ENCODE measurements around the gene GCN1. TPM values are rescaled to one million over a fixed set of nuclear protein-coding genes. Genes with fewer than 3 reads are reported as not detected.

GCN1 gene
- total and polyA plus RNA-seq, 4 donors: 19.3 to 93.6 (median 53.1) TPM

GRCh38 chr12:120079411-120080400, 114.8 kb downstream of the GCN1 start:
- no peaks in the 10 kb centered on the region for H3K36me3 ChIP-seq (ENCODE audit: control insufficient read depth in 4 of 4, insufficient read depth in 4 of 4, low read length in 4 of 4)
- peak overlapping the region in 1 of 2 donors; percentile 52 for H3K27ac ChIP-seq (ENCODE audit: low read depth in 1 of 2, low read length in 1 of 2)
- ATAC-seq (ENCODE audit: insufficient read depth, low FRiP score): no peak
- H3K27me3 ChIP-seq (ENCODE audit: control insufficient read depth in 3 of 3, insufficient read depth in 3 of 3, low read length in 2 of 3): no peaks in the 10 kb centered on the region
- WGBS, 2 donors: 61 to 73% methylated on average over 9 of the region's 9 CpGs
- DNase-seq: no peak
- TF ChIP-seq, protein P1, sequence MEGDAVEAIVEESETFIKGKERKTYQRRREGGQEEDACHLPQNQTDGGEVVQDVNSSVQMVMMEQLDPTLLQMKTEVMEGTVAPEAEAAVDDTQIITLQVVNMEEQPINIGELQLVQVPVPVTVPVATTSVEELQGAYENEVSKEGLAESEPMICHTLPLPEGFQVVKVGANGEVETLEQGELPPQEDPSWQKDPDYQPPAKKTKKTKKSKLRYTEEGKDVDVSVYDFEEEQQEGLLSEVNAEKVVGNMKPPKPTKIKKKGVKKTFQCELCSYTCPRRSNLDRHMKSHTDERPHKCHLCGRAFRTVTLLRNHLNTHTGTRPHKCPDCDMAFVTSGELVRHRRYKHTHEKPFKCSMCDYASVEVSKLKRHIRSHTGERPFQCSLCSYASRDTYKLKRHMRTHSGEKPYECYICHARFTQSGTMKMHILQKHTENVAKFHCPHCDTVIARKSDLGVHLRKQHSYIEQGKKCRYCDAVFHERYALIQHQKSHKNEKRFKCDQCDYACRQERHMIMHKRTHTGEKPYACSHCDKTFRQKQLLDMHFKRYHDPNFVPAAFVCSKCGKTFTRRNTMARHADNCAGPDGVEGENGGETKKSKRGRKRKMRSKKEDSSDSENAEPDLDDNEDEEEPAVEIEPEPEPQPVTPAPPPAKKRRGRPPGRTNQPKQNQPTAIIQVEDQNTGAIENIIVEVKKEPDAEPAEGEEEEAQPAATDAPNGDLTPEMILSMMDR (IDR thresholded peaks at IDR 0.05; ENCODE audit: control extremely low read depth, extremely low read depth): no peak
- no peak overlapping the region for H3K9ac ChIP-seq (ENCODE audit: insufficient read depth in 1 of 2, low read length in 2 of 2)
- H3K4me1 ChIP-seq (ENCODE audit: control insufficient read depth in 5 of 5, insufficient read depth in 5 of 5, low read length in 5 of 5): peaks cover 0 to 8% (median 0%) of the 10 kb centered on the region in 5 donors
- no peak overlapping the region for H3K4me3 ChIP-seq
- H3K9me3 ChIP-seq (ENCODE audit: control insufficient read depth in 4 of 4, insufficient read depth in 3 of 4, low read length in 3 of 4): no peaks in the 10 kb centered on the region

DNA sequence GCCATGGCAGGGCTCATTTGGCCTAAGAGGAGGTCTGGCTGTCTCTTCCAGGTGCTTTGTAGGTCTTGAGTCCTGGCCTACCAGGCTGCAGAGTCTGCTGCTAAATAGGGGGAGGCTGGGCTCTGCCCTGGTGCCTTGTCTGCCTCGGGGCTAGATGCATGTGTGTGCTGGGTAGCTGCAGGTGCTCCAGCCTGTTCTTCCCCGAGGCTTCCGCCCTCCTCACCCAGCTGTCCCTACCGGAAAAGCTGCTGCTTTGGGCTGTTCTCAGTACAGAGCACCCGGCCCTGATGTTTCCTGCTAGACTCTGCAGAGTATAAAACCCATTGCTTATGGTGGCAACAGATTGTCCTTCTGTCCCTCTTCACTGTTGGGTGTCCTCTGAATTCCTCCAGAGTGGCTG, 115.6 kb downstream of the GCN1 start:
- H3K4me3 ChIP-seq: no peak overlapping the region
- H3K27me3 ChIP-seq (ENCODE audit: control insufficient read depth in 3 of 3, insufficient read depth in 3 of 3, low read length in 2 of 3): no peaks in the 10 kb centered on the region
- peak overlapping the region in 1 of 2 donors; percentile 52 for H3K27ac ChIP-seq (ENCODE audit: low read depth in 1 of 2, low read length in 1 of 2)
- TF ChIP-seq, protein P1 (IDR thresholded peaks at IDR 0.05; ENCODE audit: control extremely low read depth, extremely low read depth): no peak
- 45 to 66% methylated on average over 4 to 5 of the region's 5 CpGs for WGBS, 2 donors
- H3K9ac ChIP-seq (ENCODE audit: insufficient read depth in 1 of 2, low read length in 2 of 2): no peak overlapping the region
- H3K36me3 ChIP-seq (ENCODE audit: control insufficient read depth in 4 of 4, insufficient read depth in 4 of 4, low read length in 4 of 4): no peaks in the 10 kb centered on the region
- no peak for ATAC-seq (ENCODE audit: insufficient read depth, low FRiP score)
- H3K4me1 ChIP-seq (ENCODE audit: control insufficient read depth in 5 of 5, insufficient read depth in 5 of 5, low read length in 5 of 5): peaks cover 0 to 8% (median 0%) of the 10 kb centered on the region in 5 donors
- no peaks in the 10 kb centered on the region for H3K9me3 ChIP-seq (ENCODE audit: control insufficient read depth in 4 of 4, insufficient read depth in 3 of 4, low read length in 3 of 4)
- DNase-seq: no peak

DNA sequence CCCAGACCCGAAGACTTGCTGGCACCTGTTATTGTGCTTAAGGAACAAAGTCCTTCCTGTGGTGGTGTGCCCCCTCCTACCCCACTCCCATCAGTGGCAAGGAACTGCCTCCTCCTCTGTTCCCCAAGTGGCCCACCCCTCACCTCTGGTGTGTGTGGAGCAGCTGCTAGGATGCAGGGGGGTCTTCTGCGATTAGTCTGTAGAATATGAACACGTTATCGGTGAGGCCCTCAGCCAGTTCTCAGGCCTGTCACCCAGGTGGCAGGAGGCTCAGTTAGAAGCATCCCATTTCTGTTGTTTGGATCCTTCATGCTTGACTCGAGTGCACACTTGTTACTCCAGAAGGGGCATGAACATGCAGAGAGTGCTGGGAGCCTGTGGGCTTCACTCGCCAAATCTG, 117.3 kb downstream of the GCN1 start:
- TF ChIP-seq, protein P1 (IDR thresholded peaks at IDR 0.05; ENCODE audit: control extremely low read depth, extremely low read depth): no peak
- DNase-seq: no peak
- 93 to 94% methylated on average over 6 of the region's 6 CpGs for WGBS, 2 donors
- ATAC-seq (ENCODE audit: insufficient read depth, low FRiP score): no peak
- Histone ChIP-seq H3K9me3 (ENCODE audit: control insufficient read depth in 4 of 4, insufficient read depth in 3 of 4, low read length in 3 of 4) (no peaks in the 10 kb centered on the region), H3K9ac (ENCODE audit: insufficient read depth in 1 of 2, low read length in 2 of 2) (no peak overlapping the region), H3K4me1 (ENCODE audit: control insufficient read depth in 5 of 5, insufficient read depth in 5 of 5, low read length in 5 of 5) (peaks cover 0 to 8% (median 0%) of the 10 kb centered on the region in 5 donors), H3K27ac (ENCODE audit: low read depth in 1 of 2, low read length in 1 of 2) (no peak overlapping the region), H3K36me3 (ENCODE audit: control insufficient read depth in 4 of 4, insufficient read depth in 4 of 4, low read length in 4 of 4) (no peaks in the 10 kb centered on the region), H3K27me3 (ENCODE audit: control insufficient read depth in 3 of 3, insufficient read depth in 3 of 3, low read length in 2 of 3) (no peaks in the 10 kb centered on the region), H3K4me3 (no peak overlapping the region)

Small RNAs within 50 kb of the gene (small RNA-seq; reads per million reads assigned to genes)
- not detected for gene MIR4498 (ENCODE audit: low replicate concordance)

Other genes starting within 250 kb of the GCN1 start
- gene BICDL1, start 205.5 kb downstream of the GCN1 start, total RNA-seq: 10 to 100 TPM in 1 of 2 donors, 1 to 10 TPM in 1; 5.2 to 20.9 TPM
- gene BICDL1, start 205.5 kb downstream of the GCN1 start, polyA plus RNA-seq: 10 to 100 TPM in 1 of 2 donors, 1 to 10 TPM in 1; 6.4 to 23.7 TPM
- gene RAB35, start 78.0 kb downstream of the GCN1 start, total RNA-seq: 10 to 100 TPM; 22.1 to 51.8 TPM
- 10 to 100 TPM; 27.3 to 47.0 TPM for gene RAB35, start 78.0 kb downstream of the GCN1 start, polyA plus RNA-seq
- gene RPLP0, start 6.4 kb upstream of the GCN1 start, total RNA-seq: 1,000 to 10,000 TPM; 1,492 to 1,979 TPM
- gene RPLP0, start 6.4 kb upstream of the GCN1 start, polyA plus RNA-seq: 1,000 to 10,000 TPM; 2,934 to 3,190 TPM
- gene PXN, start 71.0 kb upstream of the GCN1 start, total RNA-seq: 100 to 1,000 TPM in 1 of 2 donors, 10 to 100 TPM in 1; 81.1 to 117 TPM
- gene PXN, start 71.0 kb upstream of the GCN1 start, polyA plus RNA-seq: 10 to 100 TPM; 81.3 to 100.0 TPM
- over 10,000 TPM in 1 of 2 donors, under 1 TPM in 1; under 0.01 to 10,045 TPM for gene RNU4-2, start 97.2 kb upstream of the GCN1 start, total RNA-seq
- not detected for gene RNU4-2, start 97.2 kb upstream of the GCN1 start, polyA plus RNA-seq
- 1,000 to 10,000 TPM in 1 of 2 donors, under 1 TPM in 1; under 0.01 to 2,200 TPM for gene RNU4-1, start 98.5 kb upstream of the GCN1 start, total RNA-seq
- gene RNU4-1, start 98.5 kb upstream of the GCN1 start, polyA plus RNA-seq: not detected
- gene SIRT4, start 107.6 kb upstream of the GCN1 start, total RNA-seq: 1 to 10 TPM; 1.2 to 5.9 TPM
- 1 to 10 TPM in 1 of 2 donors, under 1 TPM in 1; 0.95 to 2.2 TPM for gene SIRT4, start 107.6 kb upstream of the GCN1 start, polyA plus RNA-seq
- gene PLA2G1B, start 133.1 kb upstream of the GCN1 start, total RNA-seq: 10 to 100 TPM in 1 of 2 donors, 1 to 10 TPM in 1; 6.5 to 33.9 TPM
- 100 to 1,000 TPM in 1 of 2 donors, 10 to 100 TPM in 1; 24.4 to 193 TPM for gene PLA2G1B, start 133.1 kb upstream of the GCN1 start, polyA plus RNA-seq
- gene MSI1, start 174.4 kb upstream of the GCN1 start, total RNA-seq: 1 to 10 TPM in 1 of 2 donors, under 1 TPM in 1; 0.95 to 3.5 TPM
- gene MSI1, start 174.4 kb upstream of the GCN1 start, polyA plus RNA-seq: under 1 TPM; 0.18 to 0.22 TPM
- gene COX6A1, start 243.4 kb upstream of the GCN1 start, total RNA-seq: 100 to 1,000 TPM; 211 to 370 TPM
- 1,000 to 10,000 TPM in 1 of 2 donors, 100 to 1,000 TPM in 1; 679 to 1,397 TPM for gene COX6A1, start 243.4 kb upstream of the GCN1 start, polyA plus RNA-seq